ENCODE data around the gene BID.
"Not testable (repeated sequence)": the region's sequence is repeated elsewhere in the genome, so short reads cannot be mapped to it uniquely, and the experiment has no call there.

Gene BID

DNA sequence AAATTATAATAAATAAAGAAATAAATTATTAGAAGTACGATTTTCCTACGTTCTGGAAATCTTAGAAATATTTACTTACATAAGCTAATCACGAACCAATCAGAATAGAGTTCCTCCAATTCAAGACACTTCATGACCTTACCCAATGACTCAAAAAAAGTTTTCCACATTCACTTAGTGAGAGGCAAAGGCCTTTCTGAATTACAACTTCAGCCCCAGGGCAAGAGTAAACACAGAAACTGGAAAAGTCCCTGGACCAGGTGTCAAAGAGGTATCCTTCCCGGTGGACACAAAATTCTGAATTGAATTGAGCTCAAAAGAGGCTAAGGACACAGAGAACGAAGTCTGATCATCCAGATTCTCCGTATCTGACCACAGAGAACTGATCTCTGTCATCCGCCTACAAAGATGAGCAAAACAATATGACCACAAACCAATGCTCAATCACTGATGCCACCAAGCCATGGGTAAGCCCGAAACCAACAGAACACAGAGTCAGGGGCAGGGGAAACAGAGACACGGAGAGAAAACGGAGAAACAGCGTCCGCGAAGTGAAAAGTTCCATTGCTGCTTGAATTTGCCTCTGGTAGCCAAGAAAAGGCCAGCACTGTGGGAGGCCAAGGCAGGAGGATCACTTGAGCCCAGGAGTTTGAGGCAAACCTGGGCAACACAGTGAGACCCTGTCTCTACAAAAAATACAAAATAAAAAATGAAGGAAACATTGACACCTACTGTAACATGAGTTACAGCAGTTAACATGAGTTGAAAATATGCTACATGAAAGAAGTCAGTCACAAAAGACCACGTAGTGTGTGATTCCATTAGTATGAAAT is 6.8 kb downstream of the BID start:
- DNase-seq, result no peak

- not testable (repeated sequence) for DNase-seq
These were observed 9.4 kb downstream of the BID start for GRCh38 chr22:17764852-17765251.

- no peak for DNase-seq
These were observed 10.2 kb downstream of the BID start for GRCh38 chr22:17764036-17764435.

DNA sequence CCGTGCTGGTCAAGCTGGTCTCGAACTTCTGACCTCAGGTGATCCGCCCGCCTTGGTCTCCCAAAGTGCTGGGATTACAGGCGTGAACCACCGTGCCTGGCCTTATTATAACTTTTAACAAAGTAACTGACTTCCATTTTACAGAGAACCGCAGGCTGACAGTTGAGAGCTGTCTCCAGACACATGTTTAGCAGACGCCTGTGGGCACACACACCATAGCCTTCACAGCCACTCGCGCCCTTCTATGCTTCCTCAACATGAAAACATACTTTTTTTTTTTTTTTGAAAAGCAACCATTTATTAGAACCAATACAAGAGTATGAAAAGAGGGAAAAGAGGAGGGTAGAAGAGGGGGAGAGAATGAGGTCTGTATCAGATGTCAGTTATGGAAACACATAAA is 10.8 kb downstream of the BID start:
- not testable (repeated sequence) for DNase-seq

DNA sequence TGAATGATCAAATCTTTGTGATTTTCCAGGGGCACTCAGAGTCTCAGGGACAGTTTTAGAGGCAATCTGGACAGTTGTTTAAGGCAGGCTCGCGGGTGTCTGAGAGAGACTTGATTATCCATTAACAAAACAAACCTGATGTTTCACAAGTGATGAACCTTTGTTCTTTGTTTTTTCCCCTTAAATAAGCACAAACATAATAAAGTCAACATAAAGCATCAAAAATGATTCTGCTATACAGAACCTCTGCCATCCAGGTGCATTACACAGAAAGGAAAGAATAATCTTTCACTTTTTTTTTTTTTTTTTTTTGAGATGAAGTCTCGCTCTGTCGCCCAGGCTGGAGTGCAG is 13.2 kb downstream of the BID start:
- DNase-seq, result no peak

- no peak for DNase-seq
These were observed 19.9 kb downstream of the BID start for GRCh38 chr22:17754233-17754925.

DNA sequence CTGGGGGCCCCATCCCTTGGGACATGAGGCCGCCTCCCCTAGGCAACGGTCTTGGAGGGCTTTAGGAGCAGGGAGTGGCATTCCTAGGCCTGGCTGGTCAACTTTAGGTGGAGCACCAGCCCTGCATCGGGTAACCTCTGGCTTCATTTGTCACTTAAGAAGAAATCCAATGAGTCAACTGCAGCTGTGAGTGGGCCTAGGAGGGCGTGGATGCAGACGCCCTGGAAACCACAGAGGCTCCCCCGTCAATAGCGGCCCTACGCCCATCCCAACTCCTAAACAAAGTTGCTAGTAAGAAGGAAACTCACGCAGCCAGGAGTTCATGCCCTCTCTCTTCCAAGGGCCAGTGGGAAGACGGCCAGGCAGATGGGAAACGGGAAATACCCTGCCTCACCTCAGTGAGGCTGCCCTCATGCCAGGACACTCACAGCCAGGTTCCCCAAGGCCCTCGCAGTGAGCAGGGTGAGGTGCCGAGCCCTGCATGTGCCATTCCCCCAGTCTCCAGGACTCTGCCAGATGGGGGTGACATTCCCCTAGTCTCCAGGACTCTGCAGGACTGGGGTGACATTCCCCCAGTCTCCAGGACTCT is 20.8 kb downstream of the BID start:
- no peak for DNase-seq

DNA sequence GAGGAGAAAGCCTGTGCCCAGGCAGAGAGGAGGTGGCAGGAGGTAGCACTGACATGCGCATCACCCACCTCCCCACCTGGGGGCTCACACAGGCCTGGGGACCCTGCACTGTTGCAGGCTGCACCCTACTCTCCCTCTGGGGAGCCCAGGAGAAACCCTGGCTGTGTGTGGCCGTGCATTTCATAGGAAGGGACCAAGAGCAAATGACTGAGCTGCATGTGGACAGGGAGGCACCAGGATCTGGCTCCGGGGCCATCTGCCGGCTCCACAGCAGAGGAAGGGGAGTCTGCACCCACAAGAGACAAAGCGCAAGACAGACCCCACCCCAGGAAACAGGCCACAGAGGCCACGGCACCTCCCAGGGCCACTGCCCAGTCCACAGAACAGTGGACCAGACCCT is 22.7 kb downstream of the BID start:
- no peak for DNase-seq

DNA sequence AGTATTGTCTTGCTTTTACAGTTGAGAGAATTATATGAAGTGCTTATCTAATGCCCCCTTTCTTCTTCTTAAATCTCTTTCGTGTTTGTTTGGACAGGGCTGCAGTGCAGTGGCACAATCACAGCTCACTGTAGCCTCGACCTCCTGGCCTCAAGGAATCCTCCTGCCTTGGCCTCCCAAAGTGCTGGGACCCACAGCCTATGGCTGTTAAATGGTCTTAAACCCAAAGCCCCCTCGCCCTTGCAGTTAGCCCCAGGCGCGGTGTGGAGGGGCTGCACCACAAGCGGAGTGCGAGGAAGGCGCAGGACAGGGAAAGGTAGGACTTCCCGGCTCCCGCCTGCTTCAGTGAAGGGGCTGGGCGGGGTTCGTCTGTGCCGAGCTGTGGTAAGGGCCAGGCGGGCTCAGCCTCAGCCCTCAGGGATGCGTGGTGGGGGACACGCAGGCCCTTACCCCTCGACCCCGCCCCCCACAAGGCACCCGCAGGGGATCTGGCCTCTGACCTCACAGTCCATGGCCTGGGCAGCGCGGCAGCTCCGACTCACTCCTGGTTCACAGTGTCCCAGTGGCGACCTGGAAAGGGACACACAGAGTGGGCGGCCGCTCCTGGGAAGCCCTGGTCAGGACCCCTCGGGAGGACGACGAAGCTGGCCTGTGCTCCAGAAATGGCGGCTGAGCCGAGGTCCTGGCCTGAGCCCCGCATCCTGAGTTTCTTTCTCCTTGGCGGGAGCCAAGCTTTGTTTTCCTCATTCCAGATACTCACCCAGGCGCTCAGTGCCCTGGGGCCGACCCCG is 24.5 kb downstream of the BID start:
- no peak for DNase-seq

GRCh38 chr22:17748555-17749353 is 25.5 kb downstream of the BID start:
- no peak for DNase-seq

DNA sequence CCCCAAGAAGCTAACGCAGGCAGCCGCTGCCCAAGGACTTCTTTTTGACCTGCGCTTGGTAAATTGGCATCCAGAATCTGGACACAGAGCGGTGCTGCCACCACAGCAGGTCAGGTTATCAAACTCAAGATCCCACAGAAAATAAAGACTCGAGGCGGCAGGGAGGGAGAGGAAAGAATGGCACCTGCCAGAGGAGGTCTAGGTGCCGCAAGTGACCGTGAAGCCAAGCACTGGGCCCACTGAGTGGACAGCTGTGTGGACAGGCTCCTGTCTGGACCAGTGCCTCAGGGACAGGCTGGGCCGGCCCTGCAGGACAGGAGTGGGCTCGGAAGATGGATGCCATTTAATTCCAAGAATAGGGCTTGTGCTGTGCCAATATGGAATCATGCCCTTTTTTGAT is 27.4 kb downstream of the BID start:
- DNase-seq, result no peak

- no peak for DNase-seq
These were observed 29.8 kb downstream of the BID start for GRCh38 chr22:17744430-17744829.

DNA sequence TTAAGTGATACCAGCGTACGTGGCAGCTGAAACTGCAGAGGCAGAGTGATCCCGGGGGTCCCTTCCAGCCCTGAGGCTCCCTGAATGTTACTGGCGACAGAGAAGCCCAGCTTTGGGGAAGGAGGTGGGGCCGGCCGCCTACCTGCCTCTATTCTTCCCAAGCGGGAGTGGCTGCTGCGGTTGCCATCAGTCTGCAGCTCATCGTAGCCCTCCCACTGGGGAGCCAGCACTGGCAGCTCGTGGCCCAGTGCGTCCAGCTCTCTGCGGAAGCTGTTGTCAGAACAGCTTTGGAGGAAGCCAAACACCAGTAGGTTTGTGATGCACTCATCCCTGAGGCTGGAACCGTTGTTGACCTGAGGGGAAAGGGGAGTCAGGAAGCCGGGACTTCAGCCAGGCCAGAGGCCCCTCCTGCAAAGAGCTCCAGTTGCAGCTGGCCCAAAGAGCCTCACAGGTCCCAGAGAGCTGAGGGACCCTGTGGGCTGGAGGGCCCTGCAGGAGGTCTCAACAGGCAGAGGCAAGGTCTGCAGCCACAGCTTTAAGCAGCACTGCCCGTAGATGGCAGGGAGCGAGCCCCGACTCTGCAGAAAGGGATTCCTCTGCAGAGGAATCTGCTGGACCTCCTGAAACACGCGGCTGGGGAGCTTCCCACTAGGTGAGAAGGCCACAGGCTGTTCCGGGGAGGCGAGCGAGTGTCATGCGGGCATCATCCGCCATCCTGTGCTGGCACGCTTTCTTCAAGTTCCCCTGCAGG is 30.4 kb downstream of the BID start:
- no peak for DNase-seq

GRCh38 chr22:17742527-17742902 is 31.8 kb downstream of the BID start:
- peak; percentile 0 for DNase-seq

DNA sequence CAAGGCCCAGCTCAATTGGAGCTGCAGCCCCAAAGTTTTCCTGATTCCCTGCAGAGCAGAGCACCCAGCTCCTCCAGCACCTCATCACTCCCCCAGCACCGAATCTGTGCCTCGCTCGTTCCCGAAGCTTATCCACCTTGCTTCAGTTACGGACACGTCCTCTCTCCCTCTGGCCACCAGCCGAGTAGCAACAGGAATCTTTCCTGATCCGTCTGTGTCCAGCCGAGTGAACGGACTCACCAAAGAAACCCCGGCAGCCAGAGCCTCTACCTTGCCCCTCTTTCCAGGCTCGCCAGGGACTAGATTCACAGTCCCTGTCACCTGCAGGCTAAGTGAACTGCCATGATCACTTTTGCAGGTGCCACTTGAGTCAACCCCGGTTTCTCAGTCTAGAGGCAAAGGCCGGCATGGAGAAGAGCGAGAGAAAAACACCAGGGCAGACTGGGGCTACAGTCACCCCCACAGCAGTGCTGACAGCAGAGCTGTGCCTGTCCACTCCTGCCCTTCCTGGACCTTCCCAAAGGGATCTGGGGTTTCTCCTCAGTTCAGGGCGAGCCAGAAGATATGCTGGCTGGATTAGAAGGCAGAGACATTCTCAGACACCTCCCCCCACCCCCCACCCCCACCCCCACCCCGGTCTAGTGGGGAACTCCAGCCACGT is 32.3 kb downstream of the BID start:
- DNase-seq, result no peak

- DNase-seq, result no peak
These were observed 34.9 kb downstream of the BID start for GRCh38 chr22:17739196-17739975.

DNA sequence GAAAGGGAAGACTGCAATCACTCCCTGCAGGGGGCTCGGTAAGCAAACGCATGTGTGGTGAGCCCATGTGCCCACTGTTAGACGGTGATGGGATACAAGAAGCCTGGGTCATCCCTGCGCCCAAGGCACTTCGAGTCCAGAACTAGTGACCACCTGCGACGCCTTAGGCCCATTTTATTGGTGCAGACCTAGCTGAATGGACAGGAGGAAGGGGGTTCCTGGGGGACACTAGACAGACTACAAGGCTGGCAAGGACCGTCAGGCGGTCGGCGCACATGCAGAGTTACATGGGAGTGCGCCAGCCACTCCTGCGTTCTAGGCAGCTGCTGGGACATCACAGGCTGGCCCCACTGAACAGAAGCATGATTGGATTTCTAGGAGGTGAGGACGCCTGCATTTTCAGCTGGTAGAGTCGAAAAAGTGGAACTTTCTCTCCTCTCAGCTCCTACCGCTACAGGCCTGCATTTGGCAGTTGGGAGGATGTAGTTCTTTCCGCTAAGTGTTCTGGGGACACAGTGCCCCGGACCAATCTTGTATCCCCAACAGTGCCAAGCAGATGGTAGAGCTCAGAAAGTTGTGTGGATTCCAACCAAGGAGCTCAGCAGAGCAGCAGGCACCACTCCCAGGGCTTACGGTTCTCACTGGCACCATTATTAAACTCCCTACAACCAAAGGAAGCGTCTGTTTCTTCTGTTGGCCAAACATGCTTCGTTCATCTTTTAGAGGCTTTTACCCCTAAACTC is 35.7 kb downstream of the BID start:
- no peak for DNase-seq

- no peak for DNase-seq
These were observed 40.1 kb downstream of the BID start for GRCh38 chr22:17734187-17734586.

- DNase-seq, result no peak
These were observed 40.8 kb downstream of the BID start for GRCh38 chr22:17733466-17733865.
